SK-N-DZ (cell line): ENCODE data around the gene CCDC102A.

Experiments
- DNase-seq: peaks from one replicate; pipeline ENCODE4 v3.0.0-alpha.2; 2015; ENCODE audit warnings: low spot score

CCDC102A gene

DNA sequence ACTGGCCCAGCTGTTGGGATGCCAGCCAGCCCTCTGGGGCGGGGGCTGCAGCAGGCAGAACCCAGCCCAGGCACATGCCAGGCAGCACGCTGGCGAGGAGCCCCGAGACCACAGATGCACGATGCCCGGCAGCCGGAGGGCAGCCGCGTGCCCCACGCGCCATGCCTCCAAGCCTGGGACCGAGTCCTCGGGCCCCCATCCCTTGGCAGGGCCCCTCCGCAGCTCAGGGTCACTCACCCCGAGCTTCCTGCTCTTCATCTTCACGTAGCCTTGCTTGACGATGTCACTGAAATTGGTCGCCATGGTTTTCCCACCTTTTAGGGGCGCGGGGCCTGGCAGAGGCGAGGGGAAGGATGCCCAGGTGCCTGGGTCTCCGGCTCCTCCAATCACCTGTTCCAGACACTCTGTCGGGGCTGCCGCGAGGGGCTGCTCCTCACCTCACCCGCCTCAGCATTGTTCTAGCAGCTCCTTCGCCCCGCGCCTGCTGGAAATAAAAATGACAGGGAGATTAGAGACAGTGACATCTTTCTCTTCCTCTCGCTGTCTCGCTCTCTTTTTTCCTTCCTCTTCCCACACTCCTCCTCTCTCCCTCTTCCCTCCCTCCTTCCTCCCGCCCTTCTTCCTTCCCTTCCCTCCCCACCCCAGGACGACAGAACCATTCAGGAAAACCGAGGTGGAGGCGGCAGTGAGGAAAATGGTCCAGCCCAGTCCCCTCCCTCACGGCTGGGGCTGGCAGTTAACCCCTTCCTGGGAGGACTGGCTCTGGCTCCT is 57.0 kb downstream of the CCDC102A start:
- peak; percentile 82 for DNase-seq

GRCh38 chr16:57478396-57479204 is 57.8 kb downstream of the CCDC102A start:
- no peak for DNase-seq

DNA sequence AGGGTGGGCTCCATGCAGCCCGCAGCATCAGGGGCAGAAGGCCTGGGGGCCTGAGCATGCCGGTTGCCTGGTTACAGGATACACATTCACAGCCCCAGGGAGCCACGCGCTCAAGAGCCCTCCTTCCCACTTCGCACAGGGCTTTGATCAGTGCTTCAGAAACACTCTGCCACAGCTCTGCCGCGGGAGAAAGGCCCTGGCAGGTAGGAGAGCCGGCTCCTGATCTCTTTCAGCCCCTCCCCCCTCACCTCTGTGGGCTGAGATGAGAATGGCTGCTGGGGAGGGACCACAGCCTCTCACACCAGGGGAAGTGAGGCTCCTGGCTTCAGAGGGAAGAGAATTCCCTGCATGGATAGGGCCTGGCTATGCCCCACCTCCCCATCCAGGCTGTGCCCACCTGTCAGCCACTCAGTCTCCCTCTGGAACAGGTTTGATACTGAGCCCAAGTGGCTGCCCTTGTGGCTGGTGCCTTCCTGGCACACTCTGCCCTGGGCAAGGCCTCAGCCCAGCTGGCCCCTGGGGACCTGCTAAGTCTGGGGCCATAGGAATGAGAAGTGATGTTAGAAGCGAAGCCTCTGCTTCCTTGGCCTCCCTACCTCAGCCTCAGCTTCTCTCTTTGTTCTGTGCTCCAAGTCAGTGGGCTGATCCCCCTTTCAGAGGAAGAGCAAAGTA is 58.7 kb downstream of the CCDC102A start:
- DNase-seq: no peak

- DNase-seq: no peak
Observed at GRCh38 chr16:57476546-57477410, 59.6 kb downstream of the CCDC102A start.

- DNase-seq: peak; percentile 81
Observed at GRCh38 chr16:57475711-57476339, 60.5 kb downstream of the CCDC102A start.

GRCh38 chr16:57474671-57475661 is 61.4 kb downstream of the CCDC102A start:
- DNase-seq: no peak

DNA sequence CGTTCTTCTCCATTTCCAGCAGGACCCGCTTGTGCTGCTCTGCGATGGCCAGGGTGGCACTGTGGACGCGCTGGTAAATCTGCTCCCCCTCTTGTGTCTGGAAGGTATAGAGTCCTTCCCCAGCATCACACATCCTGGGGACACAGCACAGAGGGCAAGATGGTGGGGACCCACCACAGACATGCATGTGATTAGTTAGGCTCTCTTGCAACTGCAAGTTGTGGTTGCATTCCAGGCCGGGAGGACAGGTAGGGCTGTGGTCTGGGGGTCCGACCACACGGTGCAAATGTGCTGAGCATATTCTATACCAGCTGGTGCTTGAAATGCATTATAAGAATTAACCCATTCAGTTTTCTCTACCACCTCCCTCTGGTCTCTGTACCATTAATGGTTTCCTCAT is 62.5 kb downstream of the CCDC102A start:
- no peak for DNase-seq

- DNase-seq: no peak
Observed at GRCh38 chr16:57473176-57473840, 63.1 kb downstream of the CCDC102A start.

GRCh38 chr16:57472665-57473060 is 63.7 kb downstream of the CCDC102A start:
- DNase-seq: no peak

GRCh38 chr16:57471852-57472664 is 64.3 kb downstream of the CCDC102A start:
- no peak for DNase-seq

- DNase-seq: no peak
Observed at GRCh38 chr16:57471209-57471608, 65.2 kb downstream of the CCDC102A start.

- no peak for DNase-seq
Observed at GRCh38 chr16:57470711-57471110, 65.7 kb downstream of the CCDC102A start.

DNA sequence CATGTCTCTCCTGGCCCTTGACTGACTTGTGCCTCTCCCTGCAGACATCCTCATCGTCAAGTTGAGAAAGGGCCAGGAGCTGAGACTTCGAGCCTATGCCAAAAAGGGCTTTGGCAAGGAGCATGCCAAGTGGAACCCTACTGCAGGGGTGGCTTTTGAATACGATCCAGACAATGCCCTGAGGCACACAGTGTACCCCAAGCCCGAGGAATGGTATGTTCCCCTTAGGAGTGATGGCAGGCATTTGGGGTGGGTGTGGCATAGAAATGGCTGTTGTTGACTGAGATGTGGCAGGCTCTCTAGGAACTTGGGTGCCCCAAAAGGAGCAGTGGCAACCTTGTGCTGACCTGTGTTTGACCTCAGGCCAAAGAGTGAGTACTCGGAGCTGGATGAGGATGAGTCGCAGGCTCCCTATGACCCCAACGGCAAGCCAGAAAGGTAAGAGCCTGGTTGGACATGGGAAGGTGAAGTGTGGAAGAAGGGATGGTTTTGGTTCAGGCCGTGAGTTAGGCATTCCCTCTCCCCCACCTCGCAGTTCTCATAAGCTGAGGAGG is 66.4 kb downstream of the CCDC102A start:
- DNase-seq: no peak

- no peak for DNase-seq
Observed at GRCh38 chr16:57469046-57469445, 67.3 kb downstream of the CCDC102A start.

- DNase-seq: no peak
Observed at GRCh38 chr16:57468346-57468745, 68.0 kb downstream of the CCDC102A start.

DNA sequence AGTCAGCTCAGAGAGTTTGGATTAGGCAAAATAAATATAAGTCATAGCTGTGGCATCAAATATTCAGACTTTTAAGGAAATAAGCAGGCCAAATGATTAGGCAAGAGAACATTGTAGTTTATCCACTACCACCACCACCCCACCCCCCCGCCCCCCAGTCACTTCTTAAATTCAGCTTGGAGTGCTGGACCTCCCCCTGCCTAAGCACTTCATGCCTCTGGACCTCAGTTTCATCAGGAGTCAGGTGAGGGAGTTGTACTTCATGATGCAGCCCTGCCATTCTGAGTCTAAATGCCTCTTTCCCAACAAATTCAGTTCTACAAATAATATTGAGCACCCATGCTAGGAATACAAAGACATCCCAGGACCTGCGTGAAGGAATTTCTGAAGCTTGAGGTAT is 71.8 kb downstream of the CCDC102A start:
- DNase-seq: no peak

DNA sequence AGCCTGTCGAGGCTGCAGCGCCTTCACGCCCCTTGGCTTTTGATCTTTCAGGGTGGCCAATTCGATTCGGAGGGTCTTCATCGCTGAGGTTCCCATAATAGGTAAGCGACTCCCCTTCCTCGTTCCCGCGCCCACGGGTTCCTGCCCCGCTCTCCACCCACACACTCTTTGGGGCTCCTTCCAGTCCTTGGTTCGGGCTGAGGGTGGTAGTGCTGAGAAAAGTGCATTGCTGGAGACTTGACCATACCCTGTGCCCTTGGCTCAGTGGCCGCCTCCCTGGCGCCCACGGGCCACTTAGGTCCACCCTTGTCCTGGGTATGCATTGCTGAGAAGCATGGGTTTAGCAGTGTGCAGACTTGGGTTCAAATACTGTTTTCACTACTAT is 73.4 kb downstream of the CCDC102A start:
- no peak for DNase-seq
